Activated CD8-positive, alpha-beta memory T cell treated with anti-CD3 and anti-CD28 coated beads, Interleukin-2, amount 50 U/mL, for 1 hour (primary cell): Measurements from ENCODE around the gene OCA2.

Experiments
- DNase-seq: peaks from one replicate; pipeline ENCODE4 v3.0.0-alpha.2; 2020; ENCODE audit errors: extremely low read depth

Gene OCA2

DNA sequence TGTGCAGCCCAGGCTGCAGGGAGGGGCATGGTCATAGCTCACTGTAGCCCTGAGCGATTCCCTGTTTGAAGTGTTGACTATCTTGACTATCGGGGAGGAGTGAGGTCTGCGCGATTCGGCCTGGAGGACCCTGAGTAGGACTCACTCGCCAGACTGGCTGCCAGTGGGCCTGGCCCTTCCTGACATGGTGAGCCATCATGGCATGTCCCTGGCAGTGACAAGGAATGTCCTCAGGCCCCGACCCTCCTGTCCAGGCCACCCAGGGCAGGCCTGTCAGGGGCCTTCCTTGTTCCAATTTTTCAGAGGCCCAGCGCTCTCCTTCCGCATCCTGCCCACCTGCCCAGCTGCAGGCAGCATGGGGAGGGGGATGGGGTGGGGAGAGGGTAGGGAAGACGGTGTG is 5.2 kb upstream of the OCA2 start:
- DNase-seq, result no peak

DNA sequence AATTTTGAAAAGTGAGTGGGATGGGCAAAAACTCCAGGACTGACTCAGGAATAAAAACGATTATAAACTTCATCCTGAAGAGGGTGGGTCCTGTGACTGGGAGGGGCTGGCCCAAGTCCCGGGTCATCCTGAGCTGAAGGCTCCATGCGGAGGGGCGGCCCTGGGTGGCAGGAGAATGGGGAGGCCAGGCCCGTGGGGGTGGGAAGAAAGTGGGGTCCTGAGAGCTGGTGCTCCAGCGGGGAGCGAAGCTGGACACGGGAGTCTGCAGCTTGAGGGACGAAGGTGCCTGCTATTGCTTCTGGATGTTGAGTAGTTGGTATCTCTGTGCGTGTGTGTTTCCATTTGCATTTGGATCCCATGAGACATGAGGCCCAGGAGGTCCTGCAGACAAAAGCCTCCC is 4.7 kb upstream of the OCA2 start:
- no peak for DNase-seq

DNA sequence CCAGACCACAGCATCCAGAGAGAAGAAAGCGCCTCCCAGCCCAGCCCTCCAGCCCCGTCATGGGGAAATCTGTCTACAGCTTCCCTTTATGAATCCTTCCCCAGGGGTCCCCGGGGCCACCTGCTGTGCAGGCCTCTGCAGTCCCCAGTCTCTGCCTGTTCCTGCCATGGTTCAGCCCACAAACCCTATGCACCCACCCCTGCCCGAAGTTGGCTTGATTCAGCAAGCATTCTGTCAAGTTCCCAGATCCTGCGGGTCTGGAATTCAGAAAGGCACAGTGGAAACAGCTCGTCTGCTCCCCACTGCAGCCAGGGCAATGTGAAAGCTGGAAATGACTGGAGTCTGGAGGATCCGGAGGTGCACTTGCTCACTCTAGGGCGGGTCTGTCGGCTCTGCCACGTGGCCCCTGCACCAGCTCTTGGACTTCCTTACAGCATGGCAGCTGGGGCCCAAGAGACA is 2.9 kb upstream of the OCA2 start:
- no peak for DNase-seq

DNA sequence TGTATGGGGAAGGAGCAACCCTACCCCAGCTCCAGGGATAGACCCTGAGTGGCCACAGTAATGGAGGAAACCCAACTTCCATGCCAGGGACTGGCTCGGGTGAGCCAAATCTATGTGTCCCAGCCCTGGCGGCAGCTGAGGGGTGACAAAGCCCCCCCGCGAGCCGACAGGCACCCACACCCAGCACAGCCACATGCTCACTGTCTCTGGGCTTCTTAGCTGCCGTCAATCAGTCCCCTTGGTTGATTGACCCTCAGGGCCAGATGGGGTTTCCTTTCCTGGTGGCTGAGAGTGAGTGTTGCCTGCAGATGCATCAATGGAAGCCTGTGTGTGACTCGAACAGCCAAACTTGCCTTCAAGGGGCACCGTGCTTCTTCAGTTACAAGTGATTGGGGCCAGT is 2.1 kb upstream of the OCA2 start:
- no peak for DNase-seq

DNA sequence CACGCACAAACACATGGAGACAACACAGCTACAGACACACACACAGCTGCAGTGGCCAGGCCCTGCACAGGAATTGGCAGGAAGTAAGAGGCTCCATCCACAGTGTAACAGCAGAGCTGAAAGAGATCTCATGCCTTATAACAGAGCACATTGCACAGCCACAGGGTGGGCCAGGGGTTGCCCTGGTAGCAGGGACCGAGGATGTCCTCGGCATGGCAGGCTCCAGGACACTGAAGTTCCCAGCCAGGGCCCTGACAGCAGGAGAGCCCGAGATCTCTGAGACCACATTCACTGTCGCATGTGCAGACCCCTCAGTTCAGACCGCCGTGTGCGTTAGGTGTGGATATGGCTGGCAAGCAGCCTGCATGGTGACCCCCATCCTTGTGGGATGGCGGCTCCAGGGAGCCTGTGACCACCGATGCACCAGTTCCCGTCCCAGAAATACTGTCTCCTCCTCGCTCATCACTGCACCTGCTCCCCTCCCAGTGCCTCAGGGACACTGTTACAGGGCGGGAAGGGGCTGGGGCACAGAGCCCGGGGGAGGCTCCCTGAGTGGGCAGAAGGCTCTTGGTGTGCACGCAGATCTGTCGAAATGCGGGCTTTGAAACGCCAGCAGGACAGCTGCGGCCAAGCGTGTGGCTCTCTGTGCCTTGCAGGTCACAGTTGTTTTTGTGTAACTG is 1.5 kb upstream of the OCA2 start:
- DNase-seq, result no peak

DNA sequence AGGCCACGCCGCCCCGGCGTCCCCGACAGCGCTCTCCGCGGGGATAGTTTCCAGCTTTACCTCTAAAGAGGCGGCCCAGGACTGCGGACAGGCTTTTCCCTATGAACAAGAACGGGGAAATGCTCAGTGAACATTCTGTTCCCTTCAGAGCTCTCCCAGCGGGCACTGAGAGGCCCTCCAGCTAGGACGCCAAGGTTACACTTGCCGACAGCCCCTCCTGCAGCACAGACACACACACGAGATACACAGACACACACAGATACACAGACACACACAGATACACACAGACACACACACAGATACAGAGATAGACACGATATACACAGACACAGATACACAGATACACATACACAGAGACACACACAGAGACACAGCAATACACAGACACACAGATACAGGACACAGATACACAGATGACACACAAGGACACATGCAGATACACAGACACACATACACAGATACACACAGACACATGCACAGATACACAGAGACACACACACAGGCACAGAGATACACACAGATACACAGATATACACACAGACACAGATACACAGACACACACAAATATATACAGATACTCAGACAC is 533 bp upstream of the OCA2 start:
- DNase-seq, result no peak

DNA sequence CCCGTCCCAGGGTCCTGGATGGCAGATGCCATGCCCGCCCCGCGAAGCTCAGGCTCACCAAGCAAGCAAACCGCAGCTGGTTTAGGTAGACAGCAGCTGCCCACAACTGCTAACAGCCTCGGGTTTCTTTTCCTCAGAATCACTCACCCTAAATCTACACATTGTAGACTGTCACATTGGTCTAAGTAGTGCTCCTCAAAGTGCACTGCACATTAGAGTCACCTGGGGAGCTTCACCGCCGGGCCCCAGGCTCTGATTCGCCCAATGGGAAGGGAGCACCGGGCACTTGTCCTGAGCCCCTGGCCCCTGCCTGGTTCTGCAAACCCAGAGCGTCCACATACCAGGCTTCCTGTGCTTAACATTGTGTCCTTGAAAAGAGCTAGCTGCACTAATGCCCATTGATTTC is 752 bp downstream of the OCA2 start:
- no peak for DNase-seq

DNA sequence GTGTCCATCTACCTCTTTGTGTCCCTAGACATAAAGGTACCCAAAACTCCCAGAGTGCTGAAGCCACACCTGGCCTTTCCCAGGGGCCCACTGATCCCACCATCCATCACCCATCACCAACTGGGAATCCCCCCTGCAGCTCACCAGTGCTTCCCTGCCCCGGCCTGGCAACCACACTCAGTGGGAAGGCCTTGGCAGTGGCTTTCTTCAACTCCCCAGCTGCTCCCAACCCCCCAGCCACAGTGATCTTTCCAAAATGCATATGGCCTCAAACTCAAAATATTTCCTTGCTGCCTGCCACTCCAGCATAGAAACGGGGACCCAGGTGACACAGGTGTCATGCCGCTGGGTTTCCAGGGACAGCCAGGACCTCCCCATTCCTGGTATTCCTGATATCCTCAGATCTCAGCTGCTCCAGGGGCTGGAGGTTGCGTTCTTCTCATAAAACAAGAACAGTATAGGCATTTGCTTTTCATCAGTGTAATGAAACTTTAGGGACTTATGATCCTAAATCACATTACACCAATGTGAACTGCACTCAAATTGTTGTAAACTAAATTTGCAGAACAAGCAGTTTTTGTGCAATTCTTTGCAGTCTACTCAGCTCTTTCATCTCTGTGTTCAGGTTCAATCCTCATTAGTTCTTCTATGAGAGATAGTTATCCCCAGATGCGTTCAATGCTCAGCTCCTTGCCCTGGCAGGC is 1.3 kb downstream of the OCA2 start:
- DNase-seq, result no peak

DNA sequence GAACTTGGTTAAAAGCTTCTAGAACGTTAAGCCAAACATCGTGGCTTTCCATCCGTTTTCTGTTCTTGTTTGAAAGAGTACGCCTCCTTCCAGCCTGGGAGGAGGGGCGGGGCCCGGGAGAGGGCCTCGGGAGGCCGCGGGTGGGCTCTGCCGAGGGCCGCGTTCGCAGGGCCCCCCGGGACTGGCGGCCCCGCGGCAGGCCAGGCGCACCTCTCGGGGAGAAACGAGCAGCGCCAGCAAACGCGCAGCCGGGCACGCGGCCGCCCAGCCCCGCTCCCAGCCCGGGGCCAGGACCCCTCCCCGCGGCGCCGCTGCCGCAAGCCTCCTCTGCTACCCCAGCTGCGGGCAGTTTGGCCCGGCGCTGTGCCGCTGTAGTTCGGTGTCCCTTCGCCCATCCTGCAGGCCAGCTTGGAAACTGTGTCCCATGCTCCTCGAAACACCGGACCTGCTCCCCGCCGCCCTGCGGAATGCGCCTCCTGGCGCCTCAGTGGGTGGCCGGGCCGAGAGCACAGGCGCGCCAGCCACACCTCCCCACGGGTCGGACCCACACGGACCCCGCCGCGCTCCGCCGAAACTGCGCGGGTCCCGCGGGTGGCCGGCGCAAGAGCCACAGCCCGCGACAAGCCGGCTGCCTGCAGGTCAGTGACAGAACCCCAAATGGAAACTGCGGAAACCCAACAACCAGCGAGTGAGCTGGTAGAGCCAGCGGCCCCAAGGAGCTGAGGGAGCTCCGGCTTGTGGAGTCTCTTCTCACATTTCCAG is 2.3 kb downstream of the OCA2 start:
- DNase-seq, result no peak

DNA sequence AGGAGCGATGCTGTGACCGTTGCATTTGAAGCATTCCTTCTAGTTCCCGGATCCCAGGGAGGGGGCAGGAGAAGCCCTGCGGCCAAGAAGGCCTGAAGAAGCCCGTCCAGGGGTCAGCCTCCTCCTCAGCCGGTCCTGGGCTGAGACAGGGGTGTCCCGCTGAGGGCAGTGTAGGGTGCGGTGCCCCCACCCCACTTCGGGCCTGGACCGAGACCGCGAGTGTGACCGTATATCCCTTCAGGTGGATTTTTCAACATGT is 2.8 kb downstream of the OCA2 start:
- no peak for DNase-seq

DNA sequence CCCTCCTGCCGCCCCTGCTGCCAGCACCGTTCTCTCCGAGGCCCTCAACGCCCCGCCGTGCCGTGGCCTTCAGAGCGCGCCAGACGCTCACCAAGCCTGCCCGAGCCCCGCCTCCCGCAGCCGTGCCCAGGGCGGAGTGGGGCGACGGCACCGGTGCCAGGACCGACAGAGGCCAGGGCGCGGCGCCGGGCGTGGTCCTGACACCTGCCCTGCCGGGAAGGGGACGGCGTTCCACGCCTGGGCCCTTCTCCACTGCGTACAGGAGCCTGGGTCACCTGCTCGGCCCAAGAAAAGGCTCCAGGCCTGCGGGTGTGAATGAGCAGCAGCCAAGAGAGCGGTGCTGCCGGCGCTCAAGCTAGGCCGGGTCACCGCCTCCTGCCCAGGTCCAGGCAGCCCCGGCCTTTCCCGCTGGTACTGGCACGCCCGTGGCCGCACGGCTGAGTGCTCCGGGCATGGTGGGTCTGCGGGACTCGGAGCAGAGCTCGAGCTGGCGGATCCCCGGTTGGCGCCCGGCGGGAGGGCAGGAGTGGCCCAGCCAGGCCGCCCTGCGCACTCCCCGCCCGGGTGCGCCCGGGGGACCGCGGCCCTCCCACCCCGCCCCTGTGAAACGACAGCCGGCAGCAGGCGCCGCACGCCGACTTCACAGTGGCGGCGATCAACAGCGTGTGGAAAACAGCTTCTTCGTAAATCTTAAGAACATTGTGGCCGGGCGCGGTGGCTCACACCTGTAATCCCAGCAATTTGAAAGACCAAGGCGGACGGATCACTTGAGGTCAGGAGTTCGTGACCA is 4.2 kb downstream of the OCA2 start:
- no peak for DNase-seq

DNA sequence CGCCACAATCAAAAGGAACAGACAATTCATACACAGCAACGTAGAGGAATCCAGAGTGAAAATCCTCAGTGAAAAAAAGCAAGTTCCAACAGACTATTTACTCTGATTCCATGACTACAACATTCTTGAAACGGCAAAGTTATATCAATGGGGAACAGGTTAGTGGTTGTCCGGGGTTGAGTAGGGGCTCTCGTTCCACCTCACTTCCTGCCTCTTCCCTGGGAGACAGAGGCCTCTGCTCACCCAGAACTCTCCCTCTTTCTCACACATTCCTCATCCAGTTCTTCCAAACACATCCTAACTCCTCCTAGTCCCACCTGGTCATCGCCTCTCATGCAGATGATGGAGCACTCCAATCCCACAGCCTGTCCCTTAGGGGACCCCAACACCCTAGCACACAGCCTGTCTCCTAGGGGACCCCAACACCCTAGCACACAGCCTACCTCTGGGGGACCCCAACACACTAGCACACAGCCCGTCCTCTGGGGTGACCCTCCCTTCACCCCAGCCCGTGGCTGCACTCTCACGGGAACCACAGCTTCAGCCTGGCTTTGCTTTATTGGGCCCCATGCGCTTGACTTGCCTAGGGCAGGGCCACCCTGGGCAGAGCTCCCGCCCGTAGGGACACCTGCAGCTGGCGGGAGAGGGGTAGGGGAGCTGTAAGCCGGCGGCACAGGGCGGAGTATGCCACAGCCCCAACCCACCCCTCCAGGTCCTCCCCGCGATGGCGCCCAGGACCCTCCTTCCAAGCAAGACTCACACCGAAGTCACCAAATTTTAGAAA is 5.2 kb downstream of the OCA2 start:
- no peak for DNase-seq

DNA sequence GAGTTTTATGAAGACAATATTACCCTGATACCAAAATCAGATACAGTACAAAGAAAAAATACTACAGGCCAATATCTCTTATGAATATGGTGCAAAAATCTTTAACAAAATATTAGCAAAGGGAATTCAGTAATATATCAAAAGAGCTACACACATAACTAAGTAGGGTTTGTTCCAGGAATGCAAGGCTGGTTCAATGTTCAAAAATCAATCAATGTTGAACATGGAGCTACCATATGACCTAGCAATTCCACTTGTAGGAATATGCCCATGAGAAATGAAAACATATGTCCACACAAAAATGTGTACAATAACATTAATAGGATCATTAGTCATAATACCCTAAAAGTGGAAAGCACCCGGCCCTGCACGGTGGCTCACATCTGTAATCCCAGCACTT is 7.8 kb downstream of the OCA2 start:
- no peak for DNase-seq

DNA sequence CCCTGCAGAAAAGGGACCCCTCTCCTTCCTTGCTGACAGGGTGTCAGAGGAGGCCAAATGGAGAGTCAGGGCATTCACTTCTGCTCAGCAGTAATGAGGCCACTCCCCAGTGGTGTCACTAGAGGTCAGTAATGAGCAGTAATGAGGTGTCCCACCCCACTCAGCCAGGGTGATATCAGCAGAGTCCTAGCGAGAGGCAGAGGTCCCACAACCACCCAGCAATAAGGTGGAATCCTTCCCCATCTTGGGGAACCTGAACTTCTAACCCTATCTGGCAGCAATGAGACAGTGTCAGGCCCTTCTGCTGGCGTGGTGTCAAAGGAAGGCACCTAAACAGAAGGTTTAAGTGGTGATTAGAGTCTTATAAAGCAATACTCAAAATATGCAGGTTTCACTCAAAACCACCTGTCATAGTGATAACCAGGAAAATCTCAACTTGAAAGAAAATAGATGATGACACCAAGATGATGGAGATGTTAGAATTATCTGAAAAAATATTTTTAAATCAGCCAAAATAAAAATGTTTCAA is 12.9 kb downstream of the OCA2 start:
- DNase-seq, result no peak

DNA sequence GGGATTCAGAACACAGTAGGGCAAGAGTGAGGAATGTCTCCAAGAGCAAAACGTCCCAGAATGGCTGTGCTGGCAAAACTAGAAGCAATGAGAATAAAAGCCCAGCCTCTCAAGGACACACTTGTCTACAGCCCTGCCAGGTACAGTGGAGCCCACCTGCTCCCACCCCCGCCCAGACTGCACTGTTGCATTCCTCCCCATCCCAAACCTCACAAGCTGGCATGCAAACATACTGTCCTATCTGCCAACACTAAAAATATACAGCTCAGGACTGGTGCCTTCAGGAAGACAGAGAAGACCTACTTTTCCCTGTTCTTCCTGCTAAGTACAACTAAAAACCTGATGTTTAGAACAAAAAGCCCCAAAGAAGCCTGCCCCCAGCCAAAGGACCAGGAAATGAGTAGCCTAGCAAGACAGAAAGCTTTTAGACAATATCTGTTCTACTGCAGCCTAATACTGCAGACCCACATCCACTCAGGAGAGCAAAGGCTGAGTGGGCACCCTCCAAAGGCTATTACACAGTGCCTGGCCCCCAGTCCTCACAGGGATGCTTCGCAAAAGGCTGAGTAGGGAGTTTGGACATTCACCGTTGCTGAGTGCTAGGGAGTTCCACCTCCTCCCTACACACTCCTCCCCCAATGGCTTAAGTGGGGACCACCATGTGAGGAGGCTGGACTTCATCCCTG is 13.5 kb downstream of the OCA2 start:
- no peak for DNase-seq

DNA sequence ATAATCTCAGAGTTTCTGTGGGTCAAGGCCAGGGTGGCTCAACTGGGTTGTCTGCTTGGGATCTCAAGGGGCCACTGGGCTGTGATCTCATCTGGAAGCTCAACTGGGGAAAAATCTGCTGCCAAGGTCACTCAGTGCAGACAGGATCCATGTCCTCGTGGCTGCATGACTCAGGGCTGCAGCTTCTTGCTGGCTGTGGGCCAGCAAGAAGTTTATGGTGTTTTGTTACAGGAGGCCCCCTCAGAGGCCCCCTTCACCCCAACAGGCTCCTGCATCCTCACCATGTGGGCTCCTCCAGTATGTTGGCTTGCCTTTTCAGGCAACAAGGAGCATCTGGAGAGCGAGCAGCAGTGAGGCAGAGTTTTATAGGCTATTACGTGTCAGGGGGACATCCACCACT is 14.6 kb downstream of the OCA2 start:
- no peak for DNase-seq

DNA sequence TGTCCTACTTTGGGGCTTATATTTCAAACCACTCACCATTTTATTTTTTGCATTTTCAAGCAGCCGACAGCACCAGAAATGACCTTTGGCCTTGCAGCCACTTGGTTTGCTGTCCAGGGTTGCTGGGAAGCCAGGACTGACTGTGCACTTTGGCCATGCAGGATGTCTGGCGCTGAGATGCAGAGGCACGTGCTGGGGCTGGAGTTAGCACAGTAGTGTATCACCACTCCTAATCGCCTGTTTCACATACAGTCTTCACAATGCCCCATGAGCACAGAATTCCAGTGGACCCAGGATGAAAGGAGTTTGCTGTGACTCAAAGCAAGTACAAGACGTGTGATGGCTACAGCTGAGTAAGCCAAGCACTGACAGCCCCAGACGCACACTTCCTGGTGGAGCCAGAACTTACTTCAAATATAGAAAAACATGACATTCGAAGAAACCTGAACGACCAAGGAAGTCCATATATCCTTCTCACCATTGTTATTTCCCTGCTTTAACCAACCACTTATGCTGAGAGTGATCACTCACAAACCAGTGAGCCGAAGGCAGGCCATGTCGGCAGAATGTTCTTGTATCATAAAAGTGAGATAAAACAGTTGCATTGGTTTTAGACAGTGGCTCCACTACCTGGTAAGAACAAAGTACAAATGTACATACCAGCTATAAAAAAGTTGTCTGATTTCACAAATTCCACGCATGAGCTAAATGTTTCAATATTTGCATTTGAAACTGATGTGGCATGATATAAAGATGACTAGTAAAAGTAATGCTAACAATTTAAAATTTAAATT is 16.0 kb downstream of the OCA2 start:
- DNase-seq, result no peak

DNA sequence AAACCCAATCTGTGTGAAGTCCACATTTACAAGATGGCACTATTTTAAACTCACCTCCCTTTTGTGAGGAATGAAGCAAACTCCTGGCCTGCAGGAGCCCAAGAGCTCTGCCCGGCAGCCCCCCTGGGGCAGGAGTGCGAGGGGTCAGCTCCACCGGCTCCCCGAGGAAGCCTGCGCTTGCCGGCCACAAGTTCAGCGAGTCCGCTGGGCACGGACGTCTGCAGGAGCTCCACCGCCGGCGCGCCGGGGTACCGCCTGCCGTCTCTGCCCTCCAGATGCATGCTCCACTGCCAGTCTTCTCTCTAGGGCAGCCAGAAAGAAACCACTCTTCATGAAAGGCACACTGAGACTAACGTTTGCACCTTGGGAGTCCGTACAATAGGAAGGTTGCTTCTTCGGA is 17.5 kb downstream of the OCA2 start:
- DNase-seq, result no peak

DNA sequence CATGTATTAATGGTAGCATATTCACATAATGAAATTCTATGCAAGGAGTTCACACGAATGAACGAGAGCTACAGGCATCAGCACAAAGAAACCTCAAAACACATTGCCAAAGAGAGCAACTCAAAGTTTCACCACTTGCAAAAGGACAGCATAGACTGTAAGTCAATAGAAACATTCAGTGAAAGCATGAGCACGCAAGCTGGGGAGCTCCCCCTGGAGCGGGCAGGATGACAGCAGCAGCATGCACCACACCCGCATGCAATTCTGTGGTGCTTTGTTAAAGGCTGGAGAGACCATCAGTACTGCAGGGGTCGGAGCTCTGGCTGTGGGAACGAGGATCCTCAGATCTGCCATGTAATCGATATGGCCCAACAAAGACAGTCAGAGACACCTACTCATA is 18.7 kb downstream of the OCA2 start:
- DNase-seq, result no peak
